Muscle of arm (tissue), 12 donors: ENCODE measurements around the gene DNAH14. TPM values are rescaled to one million over a fixed set of nuclear protein-coding genes. Genes with fewer than 3 reads are reported as not detected.
"Not testable (repeated sequence)": the region's sequence is repeated elsewhere in the genome, so short reads cannot be mapped to it uniquely, and the experiment has no call there.

Source experiments
- DNase-seq: peaks from one replicate; pipeline ENCODE4 v3.0.0-alpha.2; 2013
- polyA plus RNA-seq, 12 donors: library from polyadenylated mRNA; unstranded; fragments of 120-200 nt; gene quantifications; one replicate each; pipeline ENCODE4 v1.2.1, GENCODE V29; 2013; ENCODE audit not compliant: insufficient read length in 12 of 12

The DNAH14 gene
- polyA plus RNA-seq, 12 donors, result 4.0 to 16.5 (median 6.5) TPM; not detected in 1

- DNase-seq, result no peak
Measured at GRCh38 chr1:224919508-224919907, 10.0 kb upstream of the DNAH14 start.

GRCh38 chr1:224920930-224921329 lies 8.5 kb upstream of the DNAH14 start:
- no peak for DNase-seq

GRCh38 chr1:224921354-224921753 lies 8.1 kb upstream of the DNAH14 start:
- DNase-seq, result no peak

GRCh38 chr1:224922404-224923164 lies 6.9 kb upstream of the DNAH14 start:
- DNase-seq, result peak; percentile 13

- no peak for DNase-seq
Measured at GRCh38 chr1:224923726-224924125, 5.7 kb upstream of the DNAH14 start.

- DNase-seq, result not testable (repeated sequence)
Measured at GRCh38 chr1:224927631-224928030, 1.8 kb upstream of the DNAH14 start.

GRCh38 chr1:224928906-224929305 lies 569 bp upstream of the DNAH14 start:
- no peak for DNase-seq

- DNase-seq, result no peak
Measured at GRCh38 chr1:224931605-224932004, 2.1 kb downstream of the DNAH14 start.

- no peak for DNase-seq
Measured at GRCh38 chr1:224932607-224933249, 3.3 kb downstream of the DNAH14 start.

- DNase-seq, result no peak
Measured at GRCh38 chr1:224933584-224933983, 4.1 kb downstream of the DNAH14 start.

- DNase-seq, result no peak
Measured at GRCh38 chr1:224938652-224939051, 9.2 kb downstream of the DNAH14 start.

GRCh38 chr1:224939844-224940425 lies 10.5 kb downstream of the DNAH14 start:
- DNase-seq, result no peak

GRCh38 chr1:224940735-224941134 lies 11.3 kb downstream of the DNAH14 start:
- DNase-seq, result not testable (repeated sequence)

- DNase-seq, result not testable (repeated sequence)
Measured at GRCh38 chr1:224945651-224946348, 16.3 kb downstream of the DNAH14 start.

- not testable (repeated sequence) for DNase-seq
Measured at GRCh38 chr1:224946349-224946691, 16.8 kb downstream of the DNAH14 start.

- no peak for DNase-seq
Measured at GRCh38 chr1:224957696-224958095, 28.2 kb downstream of the DNAH14 start.

GRCh38 chr1:224958490-224958889 lies 29.0 kb downstream of the DNAH14 start:
- DNase-seq, result no peak

- DNase-seq, result no peak
Measured at GRCh38 chr1:224959115-224959514, 29.6 kb downstream of the DNAH14 start.

GRCh38 chr1:224959656-224960055 lies 30.2 kb downstream of the DNAH14 start:
- DNase-seq, result no peak

- no peak for DNase-seq
Measured at GRCh38 chr1:224980181-224980580, 50.7 kb downstream of the DNAH14 start.

GRCh38 chr1:224981922-224982354 lies 52.5 kb downstream of the DNAH14 start:
- DNase-seq, result not testable (repeated sequence)

- no peak for DNase-seq
Measured at GRCh38 chr1:224988042-224988441, 58.6 kb downstream of the DNAH14 start.
